GM12801 (cell line): ENCODE measurements around the gene CIRBP.

ENCODE experiments used
- TF ChIP-seq, protein P1 (sequence below): IDR thresholded peaks from one replicate; pipeline ENCODE4 v1.5.1; 2011; ENCODE audit warnings: control low read depth; ENCODE audit not compliant: insufficient read length; ENCODE audit errors: extremely low read depth

The CIRBP gene

GRCh38 chr19:1290703-1291651, 21.8 kb downstream of the CIRBP start:
- TF ChIP-seq, protein P1, sequence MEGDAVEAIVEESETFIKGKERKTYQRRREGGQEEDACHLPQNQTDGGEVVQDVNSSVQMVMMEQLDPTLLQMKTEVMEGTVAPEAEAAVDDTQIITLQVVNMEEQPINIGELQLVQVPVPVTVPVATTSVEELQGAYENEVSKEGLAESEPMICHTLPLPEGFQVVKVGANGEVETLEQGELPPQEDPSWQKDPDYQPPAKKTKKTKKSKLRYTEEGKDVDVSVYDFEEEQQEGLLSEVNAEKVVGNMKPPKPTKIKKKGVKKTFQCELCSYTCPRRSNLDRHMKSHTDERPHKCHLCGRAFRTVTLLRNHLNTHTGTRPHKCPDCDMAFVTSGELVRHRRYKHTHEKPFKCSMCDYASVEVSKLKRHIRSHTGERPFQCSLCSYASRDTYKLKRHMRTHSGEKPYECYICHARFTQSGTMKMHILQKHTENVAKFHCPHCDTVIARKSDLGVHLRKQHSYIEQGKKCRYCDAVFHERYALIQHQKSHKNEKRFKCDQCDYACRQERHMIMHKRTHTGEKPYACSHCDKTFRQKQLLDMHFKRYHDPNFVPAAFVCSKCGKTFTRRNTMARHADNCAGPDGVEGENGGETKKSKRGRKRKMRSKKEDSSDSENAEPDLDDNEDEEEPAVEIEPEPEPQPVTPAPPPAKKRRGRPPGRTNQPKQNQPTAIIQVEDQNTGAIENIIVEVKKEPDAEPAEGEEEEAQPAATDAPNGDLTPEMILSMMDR: no peak

DNA sequence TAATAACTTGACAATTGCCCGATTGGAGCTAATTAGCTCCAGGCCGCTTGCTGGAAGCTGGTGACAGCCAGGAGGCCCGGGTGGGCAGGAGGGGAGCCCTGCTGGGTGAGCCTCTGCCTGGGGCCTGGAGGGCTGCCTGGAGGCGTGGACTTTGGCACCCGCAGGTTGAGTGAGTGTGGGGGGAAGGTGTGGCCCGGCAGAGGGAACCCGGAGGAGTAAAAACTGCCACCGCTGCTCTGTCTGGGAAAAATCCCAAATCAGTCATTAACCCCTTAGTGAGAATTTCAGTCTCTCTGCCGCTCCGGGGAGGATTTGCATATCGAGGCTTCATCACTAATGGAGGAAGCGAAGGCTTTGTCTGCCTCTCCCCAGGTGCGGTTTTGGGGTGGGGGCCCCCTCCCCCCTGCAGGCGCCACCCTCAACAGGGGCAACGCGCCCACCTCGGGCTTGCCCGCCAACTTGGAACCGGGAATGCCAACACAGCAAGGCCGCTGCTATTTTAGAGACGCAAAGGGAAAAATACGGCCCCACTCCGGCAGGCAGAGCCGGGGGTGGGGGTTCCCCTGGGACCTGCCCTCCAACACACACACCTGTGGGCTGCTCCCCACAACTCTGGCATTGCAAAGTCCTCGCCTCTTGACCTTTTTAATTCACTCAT, 22.8 kb downstream of the CIRBP start:
- TF ChIP-seq, protein P1: no peak

DNA sequence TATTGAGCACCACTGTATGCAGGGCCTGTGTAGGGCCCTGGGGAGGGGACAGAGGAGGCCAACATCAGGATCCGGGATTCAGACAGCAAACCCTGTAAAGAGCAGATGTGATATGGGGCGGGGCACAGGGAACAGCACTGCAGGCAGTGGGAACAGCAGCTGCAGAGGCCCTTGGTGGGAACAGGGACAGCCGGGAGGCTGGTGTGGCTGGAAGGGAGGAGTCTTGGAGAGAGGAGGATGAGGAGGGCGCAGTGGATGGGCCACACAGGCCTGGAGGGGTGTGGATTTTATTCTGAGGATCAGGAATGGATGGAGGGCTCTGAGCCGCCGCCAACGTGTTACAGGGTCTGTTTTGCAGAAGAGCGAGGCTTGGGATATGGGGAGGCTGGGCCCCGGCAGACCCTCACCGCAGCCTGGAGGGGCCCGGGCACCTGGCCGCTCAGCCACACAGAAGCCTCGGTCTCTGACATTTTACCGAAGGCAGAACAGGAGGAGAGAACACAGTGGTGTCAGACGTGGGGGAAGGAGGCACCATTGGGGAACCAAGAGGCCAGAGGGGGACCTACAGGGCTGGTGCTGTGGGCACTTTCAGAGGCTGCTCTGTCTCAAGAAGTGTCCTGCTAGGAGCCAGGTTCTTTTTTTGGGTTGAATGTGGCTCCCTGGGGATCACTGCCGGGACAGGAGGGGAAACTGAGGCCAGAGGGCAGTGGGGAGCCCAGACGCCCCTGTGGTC, 23.5 kb downstream of the CIRBP start:
- TF ChIP-seq, protein P1: no peak

- TF ChIP-seq, protein P1: no peak
Observed at GRCh38 chr19:1293782-1294604, 24.9 kb downstream of the CIRBP start.

DNA sequence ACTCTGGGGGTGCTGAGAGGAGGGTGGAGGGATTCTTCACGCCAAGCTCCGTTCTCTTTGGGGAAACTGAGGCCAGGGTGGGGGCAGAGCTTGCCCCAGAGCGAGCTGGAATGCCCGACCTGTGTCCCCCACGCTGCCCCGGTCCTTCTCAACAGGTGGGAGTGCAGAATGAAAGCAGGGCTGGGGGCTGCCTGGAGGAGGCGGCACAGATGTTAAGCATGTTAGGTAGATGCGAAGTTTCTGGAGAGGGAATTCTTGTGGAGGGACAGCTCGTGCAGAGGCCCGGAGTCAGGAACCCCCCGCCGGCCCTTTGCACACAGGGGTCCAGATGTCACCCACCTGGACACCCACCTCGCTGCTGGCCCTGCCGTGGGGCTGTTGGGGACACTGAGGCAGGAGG, 25.6 kb downstream of the CIRBP start:
- TF ChIP-seq, protein P1: no peak

DNA sequence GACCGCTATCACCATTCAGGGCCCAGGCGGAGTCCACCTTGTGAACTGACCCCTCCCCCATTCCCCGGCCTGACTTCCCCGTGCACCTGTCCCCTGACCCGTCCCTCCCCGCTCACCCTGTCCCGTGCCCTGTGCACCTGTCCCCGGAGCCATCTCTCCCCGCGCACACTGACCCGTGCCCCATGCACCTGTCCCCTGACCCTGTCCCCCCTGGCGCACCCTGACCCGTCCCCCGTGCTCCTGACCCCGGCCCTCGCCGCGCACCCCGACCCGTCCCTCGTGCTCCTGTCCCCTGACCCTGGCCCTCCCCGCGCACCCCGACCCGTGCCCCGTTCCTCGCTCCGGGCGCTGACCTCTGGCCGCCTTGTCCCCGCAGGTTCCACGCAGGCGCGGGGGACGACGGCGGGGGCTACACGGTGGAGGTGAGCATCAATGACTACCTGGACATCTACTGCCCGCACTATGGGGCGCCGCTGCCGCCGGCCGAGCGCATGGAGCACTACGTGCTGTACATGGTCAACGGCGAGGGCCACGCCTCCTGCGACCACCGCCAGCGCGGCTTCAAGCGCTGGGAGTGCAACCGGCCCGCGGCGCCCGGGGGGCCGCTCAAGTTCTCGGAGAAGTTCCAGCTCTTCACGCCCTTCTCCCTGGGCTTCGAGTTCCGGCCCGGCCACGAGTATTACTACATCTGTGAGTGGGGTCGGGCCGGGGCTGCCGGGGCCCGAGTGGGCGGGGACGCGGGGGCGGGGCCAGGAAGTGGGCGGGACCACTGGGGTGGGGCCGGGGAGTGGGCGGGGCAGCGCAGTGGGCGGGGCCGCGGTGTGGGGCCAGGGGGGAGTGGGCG, 26.3 kb downstream of the CIRBP start:
- TF ChIP-seq, protein P1: no peak
